HCT116 (cell line): ENCODE data around the gene DENND5A. TPM values are rescaled to one million over a fixed set of nuclear protein-coding genes. Genes with fewer than 3 reads are reported as not detected.

ENCODE experiments used
- ATAC-seq: fragments of 200-7000 bp; cut with Tn5 transposase; 2 replicates; pipeline ENCODE4 v1.9.1; 2020; ENCODE audit warnings: mild to moderate bottlenecking, moderate library complexity
- BruUV-seq: library from RNA; stranded (reverse); fragments of 400-500 nt; replicated peaks from 2 replicates; lab custom pipeline; 2021; lab: Mats Ljungman, UMichigan
- CTCF ChIA-PET: fragments of 300-600 bp; sonication (Branson Sonifier 250); formaldehyde crosslinking; loops from one replicate; lab custom pipeline; 2021; ENCODE audit warnings: antibody characterized with exemption; lab: Charles Lee
- POLR2A ChIA-PET: fragments of 300-600, 350-600 bp; sonication (Branson Sonifier 250); formaldehyde crosslinking; loops from one replicate; lab custom pipeline; 2021; ENCODE audit warnings: antibody characterized with exemption; lab: Charles Lee
- RAD21 ChIA-PET, 2 experiments: fragments of 300-600 bp; sonication (Branson Sonifier 250); formaldehyde crosslinking; loops; one replicate each; lab custom pipeline; 2023; ENCODE audit warnings: low total read pairs in 2 of 2; ENCODE audit not compliant: uncharacterized antibody in 2 of 2, unreplicated experiment in 2 of 2, low non-redundant PET in 1 of 2; lab: Charles Lee
- DNase-seq: peaks from one replicate; pipeline ENCODE4 v3.0.0-alpha.2; 2010; ENCODE audit warnings: low read depth, low spot score
- H2AFZ ChIP-seq: fragments of 200-600 bp; shearing (Covaris generic), sonication (generic); 2 replicates; pipeline ENCODE4 v1.6.1; 2017; ENCODE audit warnings: low read depth, mixed run types, mixed read lengths, antibody characterized with exemption, low read length; ENCODE audit not compliant: poor library complexity, severe bottlenecking
- H3K27ac ChIP-seq: 2 replicates; pipeline ENCODE4 v1.5.1; 2012; ENCODE audit warnings: low read depth, low read length
- H3K27me3 ChIP-seq: fragments of 200-600 bp; sonication (generic); 2 replicates; pipeline ENCODE4 v1.6.1; 2016; ENCODE audit warnings: mixed run types, low read length, mixed read lengths; ENCODE audit not compliant: insufficient read depth
- H3K36me3 ChIP-seq, 2 experiments: fragments of 200-500 bp in 1 of 2; fragments of 200-600 bp in 1 of 2; sonication (Bioruptor generic) in 1 of 2; sonication (generic) in 1 of 2; 2 replicates each; pipeline versions ENCODE4 v1.5.1 to v1.6.1; 2014 to 2016; ENCODE audit warnings: low read length in 2 of 2, inconsistent platforms in 1 of 2, mixed read lengths in 1 of 2, mixed run types in 1 of 2; ENCODE audit not compliant: insufficient read depth in 2 of 2, control insufficient read depth in 1 of 2
- H3K4me1 ChIP-seq, 2 experiments: fragments of 200-600 bp in 1 of 2; sonication (generic) in 1 of 2; 2 replicates each; pipeline versions ENCODE4 v1.5.1 to v1.6.1; 2012 to 2017; ENCODE audit warnings: low read length in 2 of 2, inconsistent platforms in 1 of 2, mild to moderate bottlenecking in 1 of 2, mixed read lengths in 1 of 2, mixed run types in 1 of 2, moderate library complexity in 1 of 2; ENCODE audit not compliant: insufficient read depth in 2 of 2, control insufficient read depth in 1 of 2
- H3K4me2 ChIP-seq: fragments of 200-600 bp; sonication (generic); 2 replicates; pipeline ENCODE4 v1.6.1; 2017; ENCODE audit warnings: mixed run types, low read length, mixed read lengths
- H3K4me3 ChIP-seq, 2 experiments: fragments of 200-600 bp in 1 of 2; sonication (generic) in 1 of 2; replicated peaks in 1 of 2; 2 replicates each; pipeline ENCODE4 v1.5.1; 2011 to 2016; ENCODE audit warnings: low read length in 2 of 2, control low read depth in 1 of 2, low read depth in 1 of 2, mild to moderate bottlenecking in 1 of 2, mixed read lengths in 1 of 2, mixed run types in 1 of 2
- H3K79me2 ChIP-seq: fragments of 200-600 bp; sonication (generic); 2 replicates; pipeline ENCODE4 v1.6.1; 2017; ENCODE audit warnings: mild to moderate bottlenecking, mixed run types, low read length, moderate library complexity, mixed read lengths; ENCODE audit not compliant: insufficient read depth
- H3K9ac ChIP-seq: fragments of 200-600 bp; sonication (generic); 2 replicates; pipeline ENCODE4 v1.6.1; 2016; ENCODE audit warnings: low read length, mixed read lengths
- H3K9me2 ChIP-seq: fragments of 200-600 bp; sonication (generic), shearing (Covaris generic); 2 replicates; pipeline ENCODE4 v1.6.1; 2017; ENCODE audit warnings: mixed run types, mild to moderate bottlenecking, moderate library complexity; ENCODE audit not compliant: insufficient read depth
- H3K9me3 ChIP-seq, 2 experiments: fragments of 200-500 bp in 1 of 2; fragments of 200-600 bp in 1 of 2; sonication (Bioruptor generic) in 1 of 2; sonication (generic) in 1 of 2; 2 replicates each; pipeline ENCODE4 v1.6.1; 2014 to 2017; ENCODE audit warnings: low read length in 2 of 2, mixed read lengths in 2 of 2, inconsistent platforms in 1 of 2, low read depth in 1 of 2, mild to moderate bottlenecking in 1 of 2, mixed run types in 1 of 2, moderate library complexity in 1 of 2; ENCODE audit not compliant: control insufficient read depth in 1 of 2, insufficient read depth in 1 of 2
- H4K20me1 ChIP-seq: fragments of 200-600 bp; sonication (generic), shearing (Covaris generic); 2 replicates; pipeline ENCODE4 v1.6.1; 2017; ENCODE audit warnings: mixed run types, mild to moderate bottlenecking, moderate library complexity; ENCODE audit not compliant: insufficient read depth
- CBX3 ChIP-seq: IDR thresholded peaks from 2 replicates; pipeline ENCODE4 v1.6.1; 2012; ENCODE audit warnings: low read depth
- CEBPB ChIP-seq: IDR thresholded peaks from 2 replicates; pipeline ENCODE4 v1.6.1; 2012; ENCODE audit warnings: low read depth
- EGR1 ChIP-seq: IDR thresholded peaks from 2 replicates; pipeline ENCODE4 v1.6.1; 2012; ENCODE audit warnings: low read depth
- ELF1 ChIP-seq: IDR thresholded peaks from 2 replicates; pipeline ENCODE4 v1.6.1; 2012; ENCODE audit warnings: low read depth, borderline replicate concordance
- EZH2phosphoT487 ChIP-seq: fragments of 200-600 bp; IDR thresholded peaks from 2 replicates; pipeline ENCODE4 v1.6.1; 2018; ENCODE audit warnings: antibody characterized with exemption, borderline replicate concordance
- FOSL1 ChIP-seq: IDR thresholded peaks from 2 replicates; pipeline ENCODE4 v1.6.1; 2012; ENCODE audit warnings: low read depth
- MAX ChIP-seq: IDR thresholded peaks from 2 replicates; pipeline ENCODE4 v1.6.1; 2012
- RAD21 ChIP-seq: IDR thresholded peaks from 2 replicates; pipeline ENCODE4 v1.6.1; 2012; ENCODE audit warnings: low read depth, mild to moderate bottlenecking
- REST ChIP-seq: IDR thresholded peaks from 2 replicates; pipeline ENCODE4 v1.6.1; 2012; ENCODE audit warnings: low read depth
- SP1 ChIP-seq: IDR thresholded peaks from 2 replicates; pipeline ENCODE4 v1.6.1; 2012; ENCODE audit warnings: low read depth
- SRF ChIP-seq: IDR thresholded peaks from 2 replicates; pipeline ENCODE4 v1.6.1; 2012; ENCODE audit warnings: low read depth
- ZBTB33 ChIP-seq: IDR thresholded peaks from 2 replicates; pipeline ENCODE4 v1.6.1; 2011; ENCODE audit warnings: mild to moderate bottlenecking, low read length, moderate library complexity; ENCODE audit not compliant: insufficient replicate concordance; ENCODE audit errors: extremely low read depth
- ZFX ChIP-seq: fragments of 450-650 bp; IDR thresholded peaks from 2 replicates; pipeline ENCODE4 v1.6.1; 2017
- ZNF274 ChIP-seq: fragments of 200-500 bp; sonication (Bioruptor generic); IDR thresholded peaks from 2 replicates; pipeline ENCODE4 v1.6.1; 2014; ENCODE audit warnings: mild to moderate bottlenecking, low read depth, low read length, inconsistent platforms
- intact Hi-C: fragments of 100-400 bp; cut with micrococcal nuclease; formaldehyde crosslinking; loops from 2 replicates; pipeline ENCODE4 v1.10.0; 2022
- total RNA-seq: library from RNA; stranded (reverse); gene quantifications from one replicate; pipeline ENCODE4 v1.2.1, GENCODE V29; 2021; ENCODE audit not compliant: unreplicated experiment

Gene DENND5A
- total RNA-seq, 1 experiment from 2014 or later = 48.6 TPM

- Histone ChIP-seq H3K9me3 (no peaks in the 10 kb centered on the region), H3K9ac (no peak overlapping the region), H3K4me1 (peaks cover 4 to 5% of the 10 kb centered on the region in 2 experiments), H3K36me3 (peaks cover 14 to 29% of the 10 kb centered on the region in 2 experiments; a peak in 3 of 4 replicates), H3K9me2 (no peaks in the 10 kb centered on the region), H3K27ac (no peak overlapping the region), H3K4me2 (no peak overlapping the region), H3K79me2 (no peaks in the 10 kb centered on the region), H3K4me3 (no peak overlapping the region), H2AFZ (no peak overlapping the region), H4K20me1 (no peaks in the 10 kb centered on the region), H3K27me3 (no peaks in the 10 kb centered on the region)
- BruUV-seq = no TSS peak
- ChIA-PET POLR2A (no interaction called here), CTCF (no interaction called here), RAD21 (interaction anchor here in 1 of 2 experiments (0.7 kb wide), 1 partner anchor 95 kb away, joined by 3 read pairs; no protein-coding TSS in a partner anchor)
- intact Hi-C loops = no loop called here
- DNase-seq (no peak), ATAC-seq (no peak)
- TF ChIP-seq ZBTB33 (no peak), RAD21 (no peak), EGR1 (no peak), MAX (no peak), CBX3 (no peak), EZH2phosphoT487 (no peak), FOSL1 (no peak), REST (no peak), SRF (no peak), ZFX (no peak), SP1 (no peak), ZNF274 (no peak), CEBPB (no peak), ELF1 (no peak)
These were observed 119.9 kb downstream of the DENND5A start for GRCh38 chr11:9145283-9145682.
